ENCODE results near the gene ITGB5.

The ITGB5 gene

GRCh38 chr3:124854009-124854408, 33.2 kb downstream of the ITGB5 start:
- TF ChIP-seq, protein P1, sequence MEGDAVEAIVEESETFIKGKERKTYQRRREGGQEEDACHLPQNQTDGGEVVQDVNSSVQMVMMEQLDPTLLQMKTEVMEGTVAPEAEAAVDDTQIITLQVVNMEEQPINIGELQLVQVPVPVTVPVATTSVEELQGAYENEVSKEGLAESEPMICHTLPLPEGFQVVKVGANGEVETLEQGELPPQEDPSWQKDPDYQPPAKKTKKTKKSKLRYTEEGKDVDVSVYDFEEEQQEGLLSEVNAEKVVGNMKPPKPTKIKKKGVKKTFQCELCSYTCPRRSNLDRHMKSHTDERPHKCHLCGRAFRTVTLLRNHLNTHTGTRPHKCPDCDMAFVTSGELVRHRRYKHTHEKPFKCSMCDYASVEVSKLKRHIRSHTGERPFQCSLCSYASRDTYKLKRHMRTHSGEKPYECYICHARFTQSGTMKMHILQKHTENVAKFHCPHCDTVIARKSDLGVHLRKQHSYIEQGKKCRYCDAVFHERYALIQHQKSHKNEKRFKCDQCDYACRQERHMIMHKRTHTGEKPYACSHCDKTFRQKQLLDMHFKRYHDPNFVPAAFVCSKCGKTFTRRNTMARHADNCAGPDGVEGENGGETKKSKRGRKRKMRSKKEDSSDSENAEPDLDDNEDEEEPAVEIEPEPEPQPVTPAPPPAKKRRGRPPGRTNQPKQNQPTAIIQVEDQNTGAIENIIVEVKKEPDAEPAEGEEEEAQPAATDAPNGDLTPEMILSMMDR (IDR thresholded peaks at IDR 0.05): no peak

DNA sequence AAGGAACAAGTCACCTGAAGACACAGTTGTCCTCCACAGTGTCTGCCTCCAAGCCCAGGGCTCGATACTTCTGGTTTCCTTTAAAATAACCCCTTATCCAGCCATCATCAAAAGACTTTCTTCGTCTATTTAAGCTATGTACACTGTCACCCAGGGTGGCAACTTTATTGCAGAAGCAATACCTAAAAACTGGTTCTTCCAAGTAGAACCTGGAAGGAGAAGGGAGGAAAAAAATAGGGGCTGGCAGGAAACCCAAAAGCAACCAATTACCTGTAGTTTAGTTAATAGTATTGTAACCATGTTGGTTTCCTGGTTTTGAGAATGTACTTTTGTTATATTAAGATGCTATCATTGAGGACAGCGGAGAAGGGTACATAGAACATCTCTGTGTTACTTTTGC, 33.7 kb downstream of the ITGB5 start:
- TF ChIP-seq, protein P1 (IDR thresholded peaks at IDR 0.05): no peak

- TF ChIP-seq, protein P1 (IDR thresholded peaks at IDR 0.05): no peak
Observed at GRCh38 chr3:124851905-124852304, 35.3 kb downstream of the ITGB5 start.

DNA sequence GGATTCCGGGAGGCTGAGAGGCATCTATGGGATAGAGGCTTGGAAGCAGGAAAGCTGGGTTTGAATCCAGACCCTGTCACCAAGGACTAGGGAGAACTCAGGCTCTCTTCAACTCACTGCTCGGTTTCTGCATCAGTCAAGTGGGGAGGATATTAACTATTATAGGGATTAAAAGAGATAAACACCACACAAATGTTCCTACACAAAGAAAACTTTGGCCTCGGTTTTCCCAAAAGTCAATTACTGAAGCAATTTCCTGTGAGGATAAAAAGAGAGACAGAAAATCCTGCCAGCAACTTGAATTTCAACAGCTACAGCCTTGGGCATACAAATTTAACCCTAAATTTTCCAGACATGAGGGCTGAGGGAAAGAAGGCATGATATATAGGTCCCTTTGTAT, 36.0 kb downstream of the ITGB5 start:
- TF ChIP-seq, protein P1 (IDR thresholded peaks at IDR 0.05): no peak

DNA sequence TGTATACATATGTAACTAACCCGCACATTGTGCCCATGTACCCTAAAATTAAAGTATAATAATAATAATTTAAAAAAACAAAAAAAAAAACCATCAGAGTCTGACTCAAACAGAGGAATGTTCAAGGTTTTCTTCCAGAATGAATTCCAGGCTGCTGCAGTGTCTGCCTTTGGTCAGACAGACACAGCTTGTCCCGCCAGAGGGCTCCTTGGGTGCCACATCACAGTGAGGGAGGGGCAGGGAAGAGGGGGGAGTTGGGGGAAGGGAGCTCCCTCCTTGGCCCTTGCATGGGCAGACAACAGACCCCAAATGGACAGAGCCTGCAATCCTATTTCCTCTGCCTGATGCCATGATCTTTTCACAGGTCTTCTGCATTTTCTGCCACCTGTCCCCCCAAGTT, 36.5 kb downstream of the ITGB5 start:
- TF ChIP-seq, protein P1 (IDR thresholded peaks at IDR 0.05): no peak

GRCh38 chr3:124850212-124850611, 37.0 kb downstream of the ITGB5 start:
- TF ChIP-seq, protein P1 (IDR thresholded peaks at IDR 0.05): no peak

DNA sequence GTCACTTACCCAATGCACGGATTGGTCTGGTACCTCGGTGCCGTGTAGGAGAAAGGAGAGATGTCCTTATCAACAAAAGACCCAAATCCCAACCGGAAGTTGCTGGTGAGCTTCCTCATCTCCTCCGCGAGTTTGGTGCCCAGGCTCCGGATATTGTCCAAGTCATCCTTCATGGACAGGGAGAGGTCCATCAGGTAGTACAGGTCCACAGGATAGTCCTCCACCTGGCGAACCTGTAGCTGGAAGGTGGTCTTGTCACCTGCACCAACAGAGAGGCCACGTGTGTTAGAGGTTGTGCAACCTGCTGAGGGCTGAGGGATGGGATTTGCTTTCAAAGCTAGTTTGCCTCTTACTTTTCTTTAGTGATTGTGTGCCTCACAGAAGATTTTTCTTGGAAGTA, 38.9 kb downstream of the ITGB5 start:
- TF ChIP-seq, protein P1 (IDR thresholded peaks at IDR 0.05): no peak

DNA sequence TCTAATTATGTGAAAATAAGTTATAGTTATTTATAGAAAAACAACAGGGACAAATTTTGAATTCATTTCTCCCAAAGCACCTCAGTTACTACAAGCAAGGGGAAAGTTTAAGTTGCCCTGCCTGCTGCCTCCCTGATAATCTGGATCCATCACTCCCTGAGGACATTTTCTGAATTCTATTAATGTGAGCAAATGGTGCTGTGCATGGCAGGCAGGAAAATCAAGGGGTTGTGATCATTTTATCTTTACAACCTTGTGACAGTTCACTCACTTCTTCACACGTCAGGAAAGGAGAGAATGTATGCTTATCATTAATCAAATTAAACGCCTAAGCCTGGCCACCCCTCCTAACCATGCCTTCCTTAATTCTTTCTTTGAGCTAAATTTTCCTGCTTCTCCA, 39.3 kb downstream of the ITGB5 start:
- TF ChIP-seq, protein P1 (IDR thresholded peaks at IDR 0.05): no peak

Measured in LNCAP (cell line).